ENCODE measurements around the gene NPHP4. TPM values are rescaled to one million over a fixed set of nuclear protein-coding genes. Genes with fewer than 3 reads are reported as not detected.

NPHP4 gene
- total and polyA plus RNA-seq, 10 of the 15 experiments (the other 5 are each of a cell fraction or from before 2014, with no cell fraction given), result 0.16 to 10.5 (median 3.1) TPM

DNA sequence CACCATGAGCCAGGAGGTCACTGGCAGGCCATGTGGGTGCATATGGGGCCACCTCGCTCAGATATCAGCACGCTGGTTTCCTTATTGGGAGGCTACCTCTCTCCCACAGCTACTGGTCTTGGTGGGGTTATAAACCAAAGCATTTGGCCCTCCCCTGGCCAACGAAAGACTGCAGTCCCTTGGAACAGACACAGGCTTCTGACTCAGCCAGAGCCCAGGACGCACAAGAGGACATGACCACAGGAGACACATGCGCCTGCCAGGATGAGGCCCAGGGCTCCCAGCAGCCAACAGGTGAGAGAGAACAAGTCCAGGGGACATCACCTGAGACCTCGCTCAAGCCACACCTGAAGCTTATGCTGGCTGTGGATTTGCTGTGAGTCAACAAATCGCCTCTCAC is 13.8 kb downstream of the NPHP4 start:
- DNase-seq (ENCODE audit: low read depth, low spot score), result no peak
- no peaks in the 10 kb centered on the region for H3K27me3 ChIP-seq (replicated peaks in 1 of 2; ENCODE audit: control insufficient read depth in 2 of 2, insufficient read depth in 2 of 2, low read length in 1 of 2)
- in situ Hi-C loops (cut with MboI) (no loop called here), intact Hi-C loops (cut with micrococcal nuclease; ENCODE audit: unreplicated experiment) (no loop called here)
- ChIA-PET SMC1A (ENCODE audit: uncharacterized antibody, unreplicated experiment) (no interaction called here), RAD21 (ENCODE audit: unreplicated experiment) (no interaction called here), POLR2A (no interaction called here), CTCF (no interaction called here)
- 64% methylated on average over 7 of the region's 7 CpGs for WGBS (ENCODE audit: insufficient coverage, insufficient replicate concordance, low lambda C conversion rate, missing lambda C conversion rate)
- no peak overlapping the region for H3K9ac ChIP-seq (ENCODE audit: control insufficient read depth, insufficient read depth, low read length)
- no peak for FAIRE-seq
- H2AFZ ChIP-seq (ENCODE audit: control insufficient read depth, low read depth, low read length), result no peak overlapping the region
- H3K9me3 ChIP-seq (replicated peaks; ENCODE audit: control insufficient read depth, insufficient read depth, low read length), result no peaks in the 10 kb centered on the region
- ATAC-seq, result no peak; the same call in 2 of the 3 replicates
- no peak overlapping the region for H3K4me2 ChIP-seq (ENCODE audit: control insufficient read depth, insufficient read depth)
- BruUV-seq (replicated peaks), result no TSS peak
- H3K79me2 ChIP-seq (ENCODE audit: control insufficient read depth, insufficient read depth, low read length), result no peaks in the 10 kb centered on the region
- H3K27ac ChIP-seq (ENCODE audit: control insufficient read depth, insufficient read depth), result no peak overlapping the region
- H3K36me3 ChIP-seq (ENCODE audit: control insufficient read depth in 2 of 2, insufficient read depth in 2 of 2, low read length in 1 of 2), result no peaks in the 10 kb centered on the region; a peak in 2 of 4 replicates
- no peak overlapping the region for H3K4me3 ChIP-seq
- no peaks in the 10 kb centered on the region for H4K20me1 ChIP-seq (ENCODE audit: control insufficient read depth, insufficient read depth)
- peaks cover 3% of the 10 kb centered on the region; the same call in 1 of the 2 replicates for H3K4me1 ChIP-seq (ENCODE audit: control insufficient read depth, insufficient read depth, low read length)
- TF ChIP-seq TARDBP (IDR thresholded peaks at IDR 0.05; ENCODE audit: borderline replicate concordance) (no peak), HDAC6 (IDR thresholded peaks at IDR 0.05; ENCODE audit: unreplicated experiment) (no peak), ZNF274 (IDR thresholded peaks at IDR 0.05; ENCODE audit: insufficient read depth, insufficient read length) (no peak), MTA2 (IDR thresholded peaks at IDR 0.05; ENCODE audit: low read depth) (no peak), CHD2 (IDR thresholded peaks at IDR 0.05; ENCODE audit: borderline replicate concordance, low read depth, low read length) (no peak), MYB (IDR thresholded peaks at IDR 0.05; ENCODE audit: borderline replicate concordance, low read depth, low read length) (no peak), TCF12 (IDR thresholded peaks at IDR 0.05; ENCODE audit: low read depth, low read length) (no peak), ESRRA (IDR thresholded peaks at IDR 0.05; ENCODE audit: low read length) (no peak)
- TF ChIP-seq, protein P1, sequence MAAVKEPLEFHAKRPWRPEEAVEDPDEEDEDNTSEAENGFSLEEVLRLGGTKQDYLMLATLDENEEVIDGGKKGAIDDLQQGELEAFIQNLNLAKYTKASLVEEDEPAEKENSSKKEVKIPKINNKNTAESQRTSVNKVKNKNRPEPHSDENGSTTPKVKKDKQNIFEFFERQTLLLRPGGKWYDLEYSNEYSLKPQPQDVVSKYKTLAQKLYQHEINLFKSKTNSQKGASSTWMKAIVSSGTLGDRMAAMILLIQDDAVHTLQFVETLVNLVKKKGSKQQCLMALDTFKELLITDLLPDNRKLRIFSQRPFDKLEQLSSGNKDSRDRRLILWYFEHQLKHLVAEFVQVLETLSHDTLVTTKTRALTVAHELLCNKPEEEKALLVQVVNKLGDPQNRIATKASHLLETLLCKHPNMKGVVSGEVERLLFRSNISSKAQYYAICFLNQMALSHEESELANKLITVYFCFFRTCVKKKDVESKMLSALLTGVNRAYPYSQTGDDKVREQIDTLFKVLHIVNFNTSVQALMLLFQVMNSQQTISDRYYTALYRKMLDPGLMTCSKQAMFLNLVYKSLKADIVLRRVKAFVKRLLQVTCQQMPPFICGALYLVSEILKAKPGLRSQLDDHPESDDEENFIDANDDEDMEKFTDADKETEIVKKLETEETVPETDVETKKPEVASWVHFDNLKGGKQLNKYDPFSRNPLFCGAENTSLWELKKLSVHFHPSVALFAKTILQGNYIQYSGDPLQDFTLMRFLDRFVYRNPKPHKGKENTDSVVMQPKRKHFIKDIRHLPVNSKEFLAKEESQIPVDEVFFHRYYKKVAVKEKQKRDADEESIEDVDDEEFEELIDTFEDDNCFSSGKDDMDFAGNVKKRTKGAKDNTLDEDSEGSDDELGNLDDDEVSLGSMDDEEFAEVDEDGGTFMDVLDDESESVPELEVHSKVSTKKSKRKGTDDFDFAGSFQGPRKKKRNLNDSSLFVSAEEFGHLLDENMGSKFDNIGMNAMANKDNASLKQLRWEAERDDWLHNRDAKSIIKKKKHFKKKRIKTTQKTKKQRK (IDR thresholded peaks at IDR 0.05; ENCODE audit: low read depth, low read length), result no peak
- TF ChIP-seq, protein P2, sequence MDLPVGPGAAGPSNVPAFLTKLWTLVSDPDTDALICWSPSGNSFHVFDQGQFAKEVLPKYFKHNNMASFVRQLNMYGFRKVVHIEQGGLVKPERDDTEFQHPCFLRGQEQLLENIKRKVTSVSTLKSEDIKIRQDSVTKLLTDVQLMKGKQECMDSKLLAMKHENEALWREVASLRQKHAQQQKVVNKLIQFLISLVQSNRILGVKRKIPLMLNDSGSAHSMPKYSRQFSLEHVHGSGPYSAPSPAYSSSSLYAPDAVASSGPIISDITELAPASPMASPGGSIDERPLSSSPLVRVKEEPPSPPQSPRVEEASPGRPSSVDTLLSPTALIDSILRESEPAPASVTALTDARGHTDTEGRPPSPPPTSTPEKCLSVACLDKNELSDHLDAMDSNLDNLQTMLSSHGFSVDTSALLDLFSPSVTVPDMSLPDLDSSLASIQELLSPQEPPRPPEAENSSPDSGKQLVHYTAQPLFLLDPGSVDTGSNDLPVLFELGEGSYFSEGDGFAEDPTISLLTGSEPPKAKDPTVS (IDR thresholded peaks at IDR 0.05; ENCODE audit: low read depth, low read length), result no peak
- TF ChIP-seq, protein P3, sequence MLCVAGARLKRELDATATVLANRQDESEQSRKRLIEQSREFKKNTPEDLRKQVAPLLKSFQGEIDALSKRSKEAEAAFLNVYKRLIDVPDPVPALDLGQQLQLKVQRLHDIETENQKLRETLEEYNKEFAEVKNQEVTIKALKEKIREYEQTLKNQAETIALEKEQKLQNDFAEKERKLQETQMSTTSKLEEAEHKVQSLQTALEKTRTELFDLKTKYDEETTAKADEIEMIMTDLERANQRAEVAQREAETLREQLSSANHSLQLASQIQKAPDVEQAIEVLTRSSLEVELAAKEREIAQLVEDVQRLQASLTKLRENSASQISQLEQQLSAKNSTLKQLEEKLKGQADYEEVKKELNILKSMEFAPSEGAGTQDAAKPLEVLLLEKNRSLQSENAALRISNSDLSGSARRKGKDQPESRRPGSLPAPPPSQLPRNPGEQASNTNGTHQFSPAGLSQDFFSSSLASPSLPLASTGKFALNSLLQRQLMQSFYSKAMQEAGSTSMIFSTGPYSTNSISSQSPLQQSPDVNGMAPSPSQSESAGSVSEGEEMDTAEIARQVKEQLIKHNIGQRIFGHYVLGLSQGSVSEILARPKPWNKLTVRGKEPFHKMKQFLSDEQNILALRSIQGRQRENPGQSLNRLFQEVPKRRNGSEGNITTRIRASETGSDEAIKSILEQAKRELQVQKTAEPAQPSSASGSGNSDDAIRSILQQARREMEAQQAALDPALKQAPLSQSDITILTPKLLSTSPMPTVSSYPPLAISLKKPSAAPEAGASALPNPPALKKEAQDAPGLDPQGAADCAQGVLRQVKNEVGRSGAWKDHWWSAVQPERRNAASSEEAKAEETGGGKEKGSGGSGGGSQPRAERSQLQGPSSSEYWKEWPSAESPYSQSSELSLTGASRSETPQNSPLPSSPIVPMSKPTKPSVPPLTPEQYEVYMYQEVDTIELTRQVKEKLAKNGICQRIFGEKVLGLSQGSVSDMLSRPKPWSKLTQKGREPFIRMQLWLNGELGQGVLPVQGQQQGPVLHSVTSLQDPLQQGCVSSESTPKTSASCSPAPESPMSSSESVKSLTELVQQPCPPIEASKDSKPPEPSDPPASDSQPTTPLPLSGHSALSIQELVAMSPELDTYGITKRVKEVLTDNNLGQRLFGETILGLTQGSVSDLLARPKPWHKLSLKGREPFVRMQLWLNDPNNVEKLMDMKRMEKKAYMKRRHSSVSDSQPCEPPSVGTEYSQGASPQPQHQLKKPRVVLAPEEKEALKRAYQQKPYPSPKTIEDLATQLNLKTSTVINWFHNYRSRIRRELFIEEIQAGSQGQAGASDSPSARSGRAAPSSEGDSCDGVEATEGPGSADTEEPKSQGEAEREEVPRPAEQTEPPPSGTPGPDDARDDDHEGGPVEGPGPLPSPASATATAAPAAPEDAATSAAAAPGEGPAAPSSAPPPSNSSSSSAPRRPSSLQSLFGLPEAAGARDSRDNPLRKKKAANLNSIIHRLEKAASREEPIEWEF (IDR thresholded peaks at IDR 0.05; ENCODE audit: insufficient replicate concordance, low read depth, low read length), result no peak
- TF ChIP-seq, protein P4, sequence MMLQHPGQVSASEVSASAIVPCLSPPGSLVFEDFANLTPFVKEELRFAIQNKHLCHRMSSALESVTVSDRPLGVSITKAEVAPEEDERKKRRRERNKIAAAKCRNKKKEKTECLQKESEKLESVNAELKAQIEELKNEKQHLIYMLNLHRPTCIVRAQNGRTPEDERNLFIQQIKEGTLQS (IDR thresholded peaks at IDR 0.05; ENCODE audit: borderline replicate concordance, extremely low read depth, low read depth, low read length), result no peak

Measured in GM12878 (cell line).